Astrocyte (in vitro differentiated cells and primary cell): ENCODE data around the gene ZNF69.

Source experiments
- CTCF ChIP-seq: IDR thresholded peaks from 2 replicates; pipeline ENCODE4 v1.5.1; 2011; ENCODE audit warnings: low read depth, mild to moderate bottlenecking, inconsistent platforms, low read length, moderate library complexity; ENCODE audit not compliant: insufficient read depth
- EZH2 ChIP-seq: IDR thresholded peaks from 2 replicates; pipeline ENCODE4 v1.6.1; 2012; ENCODE audit warnings: mild to moderate bottlenecking, low read length, inconsistent platforms; ENCODE audit not compliant: insufficient read depth

DNA sequence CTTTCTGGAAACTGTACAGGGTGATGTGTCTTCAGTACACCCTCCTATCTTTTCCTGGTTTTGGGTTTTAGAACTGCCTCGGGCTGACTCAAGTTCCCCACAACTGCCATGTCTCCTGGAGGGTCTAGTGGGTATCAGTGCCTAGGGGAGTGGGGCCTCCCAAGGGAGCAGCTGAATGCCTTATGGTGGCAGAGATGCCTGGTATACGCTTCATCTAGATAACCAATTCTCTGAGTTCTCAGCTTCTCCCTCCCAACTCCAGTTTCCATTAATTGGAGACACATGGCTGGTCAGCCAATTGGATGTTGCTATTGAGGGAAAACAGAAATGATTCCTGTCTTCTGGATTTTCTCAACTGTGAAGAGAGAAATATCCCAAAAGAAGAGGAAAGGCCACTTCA lies 26.3 kb upstream of the ZNF69 start:
- TF ChIP-seq CTCF (no peak), EZH2 (no peak)
